Panc1 (cell line): ENCODE data around the gene PWP1. TPM values are rescaled to one million over a fixed set of nuclear protein-coding genes. Genes with fewer than 3 reads are reported as not detected.
"Not testable (repeated sequence)": the region's sequence is repeated elsewhere in the genome, so short reads cannot be mapped to it uniquely, and the experiment has no call there.

Source experiments
- ATAC-seq: fragments of 200-7000 bp; cut with Tn5 transposase; 2 replicates; pipeline ENCODE4 v1.9.1; 2020; ENCODE audit warnings: mild to moderate bottlenecking, moderate library complexity
- BruUV-seq: library from RNA; stranded (reverse); fragments of 400-500 nt; replicated peaks from 2 replicates; lab custom pipeline; 2021; lab: Mats Ljungman, UMichigan
- CTCF ChIA-PET: fragments of 300-600 bp; sonication (Branson Sonifier 250); formaldehyde crosslinking; loops from one replicate; lab custom pipeline; 2022; ENCODE audit warnings: antibody characterized with exemption; lab: Charles Lee
- POLR2A ChIA-PET: fragments of 300-600 bp; sonication (Branson Sonifier 250); formaldehyde crosslinking; loops from one replicate; lab custom pipeline; 2022; ENCODE audit warnings: antibody characterized with exemption; lab: Charles Lee
- DNase-seq: peaks from one replicate; pipeline ENCODE4 v3.0.0-alpha.2; 2010; ENCODE audit warnings: low read depth, low spot score
- H3K27ac ChIP-seq: 2 replicates; pipeline ENCODE4 v1.5.1; 2011; ENCODE audit warnings: mild to moderate bottlenecking, low read length, inconsistent platforms
- H3K27me3 ChIP-seq: fragments of 200-500 bp; sonication (Bioruptor generic); 2 replicates; pipeline ENCODE4 v1.6.0; 2014; ENCODE audit warnings: low read length, inconsistent platforms; ENCODE audit not compliant: control insufficient read depth, insufficient read depth
- H3K36me3 ChIP-seq: fragments of 200-500 bp; sonication (Bioruptor generic); 2 replicates; pipeline ENCODE4 v1.5.1; 2014; ENCODE audit warnings: inconsistent platforms, mild to moderate bottlenecking, low read length, moderate library complexity; ENCODE audit not compliant: control insufficient read depth, insufficient read depth
- H3K4me1 ChIP-seq: 2 replicates; pipeline ENCODE4 v1.5.1; 2011; ENCODE audit warnings: inconsistent platforms, mild to moderate bottlenecking, low read length, moderate library complexity; ENCODE audit not compliant: control insufficient read depth, insufficient read depth
- H3K4me3 ChIP-seq, 2 experiments: 2 replicates each; pipeline ENCODE4 v1.5.1; 2011 to 2012; ENCODE audit warnings: low read depth in 2 of 2, low read length in 2 of 2, mild to moderate bottlenecking in 2 of 2, inconsistent platforms in 1 of 2, moderate library complexity in 1 of 2
- H3K9me3 ChIP-seq: fragments of 200-500 bp; sonication (Bioruptor generic); 2 replicates; pipeline ENCODE4 v1.5.1; 2014; ENCODE audit warnings: low read depth, mild to moderate bottlenecking, inconsistent platforms, low read length, moderate library complexity; ENCODE audit not compliant: control insufficient read depth, insufficient read depth
- CTCF ChIP-seq: fragments of 450-650 bp; IDR thresholded peaks from 2 replicates; pipeline ENCODE4 v1.5.1; 2017; ENCODE audit warnings: mild to moderate bottlenecking
- POLR2AphosphoS5 ChIP-seq: IDR thresholded peaks from 2 replicates; pipeline ENCODE4 v1.6.1; 2012; ENCODE audit warnings: mild to moderate bottlenecking, low read depth, low read length, moderate library complexity
- REST ChIP-seq, 2 experiments: IDR thresholded peaks; 2 replicates each; pipeline ENCODE4 v1.6.1; 2011 to 2012; ENCODE audit warnings: low read depth in 2 of 2, control low read depth in 1 of 2, low read length in 1 of 2, mild to moderate bottlenecking in 1 of 2, moderate library complexity in 1 of 2; ENCODE audit not compliant: insufficient read depth in 1 of 2
- SIN3A ChIP-seq: IDR thresholded peaks from 2 replicates; pipeline ENCODE4 v1.6.1; 2012; ENCODE audit warnings: low read depth, mild to moderate bottlenecking, low read length, moderate library complexity, borderline replicate concordance; ENCODE audit not compliant: insufficient read depth
- TCF7L2 ChIP-seq: IDR thresholded peaks from 2 replicates; pipeline ENCODE4 v1.6.1; 2011; ENCODE audit warnings: mild to moderate bottlenecking, low read depth, low read length, inconsistent platforms
- in situ Hi-C: cut with HindIII; loops from 2 replicates; pipeline ENCODE4 v1.10.0; 2016; ENCODE audit warnings: low sequenced_read_pairs, low pct_unique_long_range_greater_than_20kb
- intact Hi-C: fragments of 100-400 bp; cut with micrococcal nuclease; formaldehyde crosslinking; loops from one replicate; pipeline ENCODE4 v1.10.0; 2022; ENCODE audit not compliant: unreplicated experiment
- total RNA-seq: library from RNA; stranded (reverse); gene quantifications from one replicate; pipeline ENCODE4 v1.2.1, GENCODE V29; 2021; ENCODE audit not compliant: unreplicated experiment

PWP1 gene
- total RNA-seq, 1 experiment from 2014 or later = 61.7 TPM

GRCh38 chr12:107705522-107705921, 19.9 kb downstream of the PWP1 start:
- BruUV-seq, in situ Hi-C loops, POLR2A ChIA-PET: not testable (repeated sequence)

GRCh38 chr12:107715780-107716179, 30.2 kb downstream of the PWP1 start:
- H3K36me3 ChIP-seq = peaks cover 18% of the 10 kb centered on the region
- H3K27me3 ChIP-seq = no peaks in the 10 kb centered on the region
- no TSS peak for BruUV-seq
- in situ Hi-C loops = no loop called here
- no peaks in the 10 kb centered on the region for H3K9me3 ChIP-seq
- no peak overlapping the region for H3K27ac ChIP-seq
- H3K4me1 ChIP-seq = no peaks in the 10 kb centered on the region
- no peak overlapping the region for H3K4me3 ChIP-seq
- ATAC-seq (no peak), DNase-seq (no peak)
- CTCF ChIA-PET = no interaction called here
- no peak for TF ChIP-seq CTCF
- no peak for TF ChIP-seq SIN3A
- TF ChIP-seq POLR2AphosphoS5 = no peak
- intact Hi-C loops = no loop called here
- POLR2A ChIA-PET = no interaction called here

More at GRCh38 chr12:107705522-107705921, 19.9 kb downstream of the PWP1 start:
- H3K36me3 ChIP-seq = peaks cover 37% of the 10 kb centered on the region
- H3K4me1 ChIP-seq, DNase-seq, H3K27me3 ChIP-seq, H3K27ac ChIP-seq, ATAC-seq, intact Hi-C loops, H3K9me3 ChIP-seq, CTCF ChIA-PET, H3K4me3 ChIP-seq: not testable (repeated sequence)

GRCh38 chr12:107718606-107719005, 33.0 kb downstream of the PWP1 start:
- in situ Hi-C loops = no loop called here
- Histone ChIP-seq H3K9me3 (no peaks in the 10 kb centered on the region), H3K4me3 (no peak overlapping the region), H3K36me3 (no peaks in the 10 kb centered on the region; the same call in 1 of the 2 replicates), H3K27ac (no peak overlapping the region), H3K4me1 (no peaks in the 10 kb centered on the region), H3K27me3 (no peaks in the 10 kb centered on the region)
- intact Hi-C loops = no loop called here
- ChIA-PET POLR2A (no interaction called here), CTCF (interaction anchor here (0.5 kb wide), 1 partner anchor 257 kb away, joined by 8 read pairs; no protein-coding TSS in a partner anchor)
- DNase-seq (no peak), ATAC-seq (no peak)
- TF ChIP-seq REST (IDR thresholded peaks at IDR 0.05; ENCODE audit: insufficient read depth in 1 of 2, low read depth in 2 of 2, low read length in 1 of 2) (no peak), SIN3A (no peak), TCF7L2 (no peak), POLR2AphosphoS5 (no peak), CTCF (no peak)
- no TSS peak for BruUV-seq

GRCh38 chr12:107727327-107727726, 41.7 kb downstream of the PWP1 start:
- H3K27me3 ChIP-seq, H3K4me3 ChIP-seq, intact Hi-C loops, BruUV-seq, CTCF ChIA-PET, ATAC-seq, H3K36me3 ChIP-seq, in situ Hi-C loops, H3K9me3 ChIP-seq, H3K27ac ChIP-seq, H3K4me1 ChIP-seq, DNase-seq, POLR2A ChIA-PET: not testable (repeated sequence)

- DNase-seq, BruUV-seq, H3K36me3 ChIP-seq, H3K27ac ChIP-seq, H3K9me3 ChIP-seq, H3K27me3 ChIP-seq, ATAC-seq, H3K4me1 ChIP-seq, intact Hi-C loops, H3K4me3 ChIP-seq, CTCF ChIA-PET, POLR2A ChIA-PET, in situ Hi-C loops: not testable (repeated sequence)
Measured at GRCh38 chr12:107727742-107728141, 42.1 kb downstream of the PWP1 start.
